HG02973 (cell line): ENCODE measurements around the gene MST1.

ENCODE experiments used
- ATAC-seq: cut with Tn5 transposase; IDR thresholded peaks from one replicate; pipeline ENCODE4 v1.9.1; 2021; ENCODE audit warnings: moderate library complexity; ENCODE audit not compliant: unreplicated experiment

The MST1 gene

GRCh38 chr3:49718858-49719213 lies 29.6 kb upstream of the MST1 start:
- no peak for ATAC-seq

GRCh38 chr3:49717959-49718857 lies 28.9 kb upstream of the MST1 start:
- no peak for ATAC-seq

- ATAC-seq = no peak
These were observed 28.1 kb upstream of the MST1 start for GRCh38 chr3:49717211-49717958.

- no peak for ATAC-seq
These were observed 27.5 kb upstream of the MST1 start for GRCh38 chr3:49716691-49717210.

GRCh38 chr3:49716169-49716568 lies 26.9 kb upstream of the MST1 start:
- ATAC-seq = no peak

GRCh38 chr3:49715611-49716121 lies 26.4 kb upstream of the MST1 start:
- ATAC-seq = no peak

GRCh38 chr3:49714728-49715550 lies 25.7 kb upstream of the MST1 start:
- ATAC-seq = no peak

- ATAC-seq = no peak
These were observed 24.2 kb upstream of the MST1 start for GRCh38 chr3:49713336-49714105.

- ATAC-seq = no peak
These were observed 23.5 kb upstream of the MST1 start for GRCh38 chr3:49712631-49713317.

GRCh38 chr3:49712166-49712565 lies 22.9 kb upstream of the MST1 start:
- no peak for ATAC-seq

- ATAC-seq = no peak
These were observed 22.2 kb upstream of the MST1 start for GRCh38 chr3:49711489-49711888.

- no peak for ATAC-seq
These were observed 20.6 kb upstream of the MST1 start for GRCh38 chr3:49709852-49710251.

- ATAC-seq = no peak
These were observed 17.8 kb upstream of the MST1 start for GRCh38 chr3:49707113-49707480.

- no peak for ATAC-seq
These were observed 17.3 kb upstream of the MST1 start for GRCh38 chr3:49706456-49707112.

GRCh38 chr3:49705390-49705960 lies 16.2 kb upstream of the MST1 start:
- ATAC-seq = no peak

GRCh38 chr3:49704629-49705028 lies 15.4 kb upstream of the MST1 start:
- no peak for ATAC-seq

GRCh38 chr3:49703956-49704355 lies 14.7 kb upstream of the MST1 start:
- ATAC-seq = no peak

GRCh38 chr3:49703443-49703927 lies 14.2 kb upstream of the MST1 start:
- no peak for ATAC-seq

GRCh38 chr3:49702672-49703071 lies 13.4 kb upstream of the MST1 start:
- ATAC-seq = no peak
